HG02943 (cell line): ENCODE results near the gene TM4SF4.

ENCODE experiments used
- ATAC-seq: cut with Tn5 transposase; IDR thresholded peaks from one replicate; pipeline ENCODE4 v1.9.1; 2021; ENCODE audit warnings: mild to moderate bottlenecking, low read depth, moderate library complexity; ENCODE audit not compliant: unreplicated experiment

Gene TM4SF4

GRCh38 chr3:149541091-149541491, 66.6 kb downstream of the TM4SF4 start:
- no peak for ATAC-seq

GRCh38 chr3:149542375-149543312, 68.1 kb downstream of the TM4SF4 start:
- no peak for ATAC-seq

- no peak for ATAC-seq
Measured at GRCh38 chr3:149545049-149545448, 70.6 kb downstream of the TM4SF4 start.

GRCh38 chr3:149547413-149547812, 72.9 kb downstream of the TM4SF4 start:
- no peak for ATAC-seq

- ATAC-seq: no peak
Measured at GRCh38 chr3:149547954-149548668, 73.6 kb downstream of the TM4SF4 start.

- ATAC-seq: no peak
Measured at GRCh38 chr3:149548669-149549065, 74.2 kb downstream of the TM4SF4 start.

- ATAC-seq: no peak
Measured at GRCh38 chr3:149551500-149551899, 77.0 kb downstream of the TM4SF4 start.

GRCh38 chr3:149552700-149553099, 78.2 kb downstream of the TM4SF4 start:
- ATAC-seq: no peak
